Thyroid gland (tissue), 4 donors: Measurements from ENCODE around the gene MAPK10. TPM values are rescaled to one million over a fixed set of nuclear protein-coding genes. Genes with fewer than 3 reads are reported as not detected.

Source experiments
- DNase-seq, 2 donors: peaks; one replicate each; pipeline ENCODE4 v3.0.0-alpha.2; 2019
- H3K27ac ChIP-seq, 3 donors: fragments of 200-600 bp; sonication (generic); 1 replicate in 2 of 3; 2 replicates in 1 of 3; pipeline ENCODE4 v1.5.1; 2016 to 2019; ENCODE audit warnings: mild to moderate bottlenecking in 1 of 3, moderate library complexity in 1 of 3
- H3K27me3 ChIP-seq: fragments of 200-600 bp; sonication (generic); one replicate; pipeline ENCODE4 v1.5.1; 2019
- H3K36me3 ChIP-seq, 2 donors: fragments of 200-600 bp; sonication (generic); one replicate each; pipeline ENCODE4 v1.5.1; 2016 to 2019
- H3K4me1 ChIP-seq, 2 donors: fragments of 200-600 bp; sonication (generic); one replicate each; pipeline ENCODE4 v1.5.1; 2017 to 2019
- H3K4me3 ChIP-seq, 3 donors: fragments of 200-600 bp; sonication (generic); replicated peaks in 1 of 3; 1 replicate in 2 of 3; 2 replicates in 1 of 3; pipeline ENCODE4 v1.5.1; 2016; ENCODE audit warnings: mild to moderate bottlenecking in 1 of 3
- H3K9me3 ChIP-seq: fragments of 200-600 bp; sonication (generic); one replicate; pipeline ENCODE4 v1.5.1; 2017
- POLR2A ChIP-seq, 2 donors: fragments of 450-650 bp; IDR thresholded peaks; one replicate each; pipeline ENCODE4 v1.6.1; 2017; ENCODE audit warnings: antibody characterized with exemption in 2 of 2, mild to moderate bottlenecking in 2 of 2, moderate library complexity in 1 of 2
- WGBS, 2 donors: methylation state at CpG; one replicate each; pipeline ENCODE4 v1.1.5; 2017; 5-methylcytosine and 5-hydroxymethylcytosine counted together
- intact Hi-C: fragments of 100-400 bp; cut with DNase I; formaldehyde crosslinking; loops from one replicate; pipeline ENCODE4 v1.15.1; 2023
- total RNA-seq, 4 donors: library from RNA; depleted of rRNA; stranded (reverse); fragments of >200 nt; gene quantifications; one replicate each; pipeline ENCODE4 v1.2.3, GENCODE V29; 2016
- TF ChIP-seq, protein P1 (sequence below), 6 experiments: fragments of 200-600 bp in 3 of 6; fragments of 450-650 bp in 3 of 6; sonication (generic) in 3 of 6; IDR thresholded peaks; one replicate each; pipeline ENCODE4 v1.5.1; 2016 to 2019; ENCODE audit warnings: antibody characterized with exemption in 6 of 6, mild to moderate bottlenecking in 2 of 6, inconsistent platforms in 1 of 6, moderate library complexity in 1 of 6

The MAPK10 gene
- total RNA-seq, 4 donors from 2014 or later: 65.4 to 95.0 (median 86.2) TPM

DNA sequence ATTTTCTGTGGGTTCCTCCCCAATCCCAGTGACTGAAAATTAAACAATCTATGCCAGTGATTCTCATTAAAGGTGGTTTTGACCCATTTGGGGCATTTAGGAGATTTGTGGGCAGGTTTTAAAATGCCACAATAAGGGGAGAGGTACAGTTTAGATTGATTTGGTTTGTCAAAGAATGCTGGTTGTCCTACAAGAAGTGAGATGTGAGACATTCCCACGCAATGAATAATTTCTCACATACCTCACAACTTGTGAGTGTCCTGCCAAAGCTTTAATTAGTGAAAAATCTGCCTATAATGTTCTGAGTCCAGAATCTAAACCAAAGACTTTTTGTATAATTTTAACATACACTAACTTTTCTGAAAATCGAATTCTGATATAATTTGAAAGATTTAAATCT, 199.4 kb downstream of the MAPK10 start:
- no peak for TF ChIP-seq POLR2A (IDR thresholded peaks at IDR 0.05)
- TF ChIP-seq, protein P1, sequence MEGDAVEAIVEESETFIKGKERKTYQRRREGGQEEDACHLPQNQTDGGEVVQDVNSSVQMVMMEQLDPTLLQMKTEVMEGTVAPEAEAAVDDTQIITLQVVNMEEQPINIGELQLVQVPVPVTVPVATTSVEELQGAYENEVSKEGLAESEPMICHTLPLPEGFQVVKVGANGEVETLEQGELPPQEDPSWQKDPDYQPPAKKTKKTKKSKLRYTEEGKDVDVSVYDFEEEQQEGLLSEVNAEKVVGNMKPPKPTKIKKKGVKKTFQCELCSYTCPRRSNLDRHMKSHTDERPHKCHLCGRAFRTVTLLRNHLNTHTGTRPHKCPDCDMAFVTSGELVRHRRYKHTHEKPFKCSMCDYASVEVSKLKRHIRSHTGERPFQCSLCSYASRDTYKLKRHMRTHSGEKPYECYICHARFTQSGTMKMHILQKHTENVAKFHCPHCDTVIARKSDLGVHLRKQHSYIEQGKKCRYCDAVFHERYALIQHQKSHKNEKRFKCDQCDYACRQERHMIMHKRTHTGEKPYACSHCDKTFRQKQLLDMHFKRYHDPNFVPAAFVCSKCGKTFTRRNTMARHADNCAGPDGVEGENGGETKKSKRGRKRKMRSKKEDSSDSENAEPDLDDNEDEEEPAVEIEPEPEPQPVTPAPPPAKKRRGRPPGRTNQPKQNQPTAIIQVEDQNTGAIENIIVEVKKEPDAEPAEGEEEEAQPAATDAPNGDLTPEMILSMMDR (IDR thresholded peaks at IDR 0.05): no peak
- H3K27ac ChIP-seq: no peak overlapping the region
- intact Hi-C loops: no loop called here
- H3K4me1 ChIP-seq: no peaks in the 10 kb centered on the region
- 88 to 90% methylated on average over 2 of the region's 2 CpGs for WGBS, 2 donors
- H3K9me3 ChIP-seq: no peaks in the 10 kb centered on the region
- H3K27me3 ChIP-seq: no peaks in the 10 kb centered on the region
- DNase-seq: no peak
- no peak overlapping the region for H3K4me3 ChIP-seq
- H3K36me3 ChIP-seq: no peaks in the 10 kb centered on the region

DNA sequence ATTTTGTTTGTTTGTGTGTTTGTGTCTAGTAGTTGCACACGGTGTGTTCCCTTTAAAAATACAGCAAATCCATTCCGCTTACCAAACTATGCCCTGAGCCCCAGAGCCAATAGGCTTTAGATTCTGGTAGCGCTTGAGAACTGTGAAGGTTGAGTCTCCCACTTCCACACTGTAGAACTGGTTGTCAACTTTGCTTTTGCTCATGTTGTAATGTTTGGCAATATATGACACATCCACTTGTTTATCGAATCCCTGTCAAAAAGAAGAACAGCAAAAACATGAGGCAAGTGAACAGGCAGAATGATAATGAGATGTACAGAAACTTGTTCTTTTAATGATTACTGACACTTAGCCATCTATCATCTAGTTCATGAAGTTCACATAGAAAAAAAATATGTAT, 200.6 kb downstream of the MAPK10 start:
- H3K36me3 ChIP-seq: no peaks in the 10 kb centered on the region
- no peak overlapping the region for H3K27ac ChIP-seq
- DNase-seq: no peak
- intact Hi-C loops: no loop called here
- no peak for TF ChIP-seq POLR2A (IDR thresholded peaks at IDR 0.05)
- TF ChIP-seq, protein P1 (IDR thresholded peaks at IDR 0.05): no peak
- 96 to 98% methylated on average over 4 of the region's 4 CpGs for WGBS, 2 donors
- H3K9me3 ChIP-seq: no peaks in the 10 kb centered on the region
- no peak overlapping the region for H3K4me3 ChIP-seq
- no peaks in the 10 kb centered on the region for H3K4me1 ChIP-seq
- H3K27me3 ChIP-seq: no peaks in the 10 kb centered on the region

DNA sequence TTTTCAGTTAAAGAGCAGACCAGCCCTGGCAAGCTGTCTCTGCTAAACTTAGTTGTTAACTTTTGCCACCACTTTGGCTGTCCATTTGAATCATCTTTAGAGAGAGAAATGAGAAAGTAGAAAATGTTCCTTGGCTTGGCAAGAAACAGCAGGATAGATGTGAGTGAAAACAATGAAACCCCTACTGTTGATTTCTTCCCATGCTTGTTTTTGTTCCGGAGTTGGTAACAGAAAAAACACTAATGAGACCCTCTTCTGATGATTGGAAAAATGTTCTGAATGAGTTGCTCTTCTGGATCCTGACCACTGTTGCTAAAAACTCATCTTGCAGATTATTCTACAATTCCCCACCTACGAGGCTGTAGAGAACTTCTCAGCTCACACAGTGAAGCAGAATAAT, 203.3 kb downstream of the MAPK10 start:
- Histone ChIP-seq H3K9me3 (no peaks in the 10 kb centered on the region), H3K4me1 (no peaks in the 10 kb centered on the region), H3K4me3 (no peak overlapping the region), H3K27ac (no peak overlapping the region), H3K27me3 (no peaks in the 10 kb centered on the region), H3K36me3 (no peaks in the 10 kb centered on the region)
- 39 to 64% methylated on average over 2 of the region's 2 CpGs for WGBS, 2 donors
- intact Hi-C loops: no loop called here
- TF ChIP-seq, protein P1 (IDR thresholded peaks at IDR 0.05): no peak
- no peak for TF ChIP-seq POLR2A (IDR thresholded peaks at IDR 0.05)
- DNase-seq: no peak

DNA sequence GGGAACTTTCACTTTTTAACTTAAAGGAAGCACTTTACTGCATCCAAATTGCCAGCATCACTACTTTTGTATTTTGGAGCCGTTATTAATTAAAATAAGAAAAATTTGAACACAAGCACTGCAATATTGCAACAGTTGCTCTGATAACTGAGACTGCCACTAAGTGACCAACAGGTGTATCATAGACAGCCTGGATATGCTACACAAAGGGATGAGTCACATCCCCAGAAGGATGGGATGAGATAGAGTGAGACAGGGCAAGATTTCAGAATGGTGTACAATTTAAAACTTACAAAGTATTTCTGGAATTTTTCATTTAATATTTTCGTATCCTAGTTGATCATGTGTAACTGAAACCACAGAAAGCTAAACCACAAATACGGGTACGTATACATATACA, 204.1 kb downstream of the MAPK10 start:
- H3K9me3 ChIP-seq: no peaks in the 10 kb centered on the region
- H3K27ac ChIP-seq: no peak overlapping the region
- no peaks in the 10 kb centered on the region for H3K27me3 ChIP-seq
- no peaks in the 10 kb centered on the region for H3K36me3 ChIP-seq
- 78 to 96% methylated on average over 4 of the region's 4 CpGs for WGBS, 2 donors
- intact Hi-C loops: no loop called here
- DNase-seq: no peak
- no peak for TF ChIP-seq POLR2A (IDR thresholded peaks at IDR 0.05)
- TF ChIP-seq, protein P1 (IDR thresholded peaks at IDR 0.05): no peak
- no peak overlapping the region for H3K4me3 ChIP-seq
- H3K4me1 ChIP-seq: no peaks in the 10 kb centered on the region

DNA sequence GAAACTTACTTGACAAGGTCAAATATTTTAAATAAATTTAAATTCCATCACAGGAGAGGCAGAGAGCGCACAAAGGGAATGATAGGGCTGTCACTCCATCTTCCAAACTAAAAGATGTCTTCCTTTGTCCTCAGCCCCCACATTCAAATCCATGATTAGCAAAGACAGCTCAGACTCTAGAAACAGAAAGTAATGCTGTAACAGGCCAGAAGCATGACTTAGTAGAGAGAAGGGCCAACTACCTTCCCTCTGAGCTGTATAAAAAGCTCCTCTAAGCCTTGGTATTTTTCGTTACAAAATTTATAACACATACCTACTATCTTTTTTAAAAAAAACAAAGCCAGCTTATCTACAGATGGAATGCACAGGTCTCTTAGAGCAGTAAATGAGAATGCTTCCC, 207.4 kb downstream of the MAPK10 start:
- 81 to 89% methylated on average over 2 of the region's 2 CpGs for WGBS, 2 donors
- H3K4me1 ChIP-seq: no peaks in the 10 kb centered on the region
- TF ChIP-seq, protein P1 (IDR thresholded peaks at IDR 0.05): no peak
- no peak for TF ChIP-seq POLR2A (IDR thresholded peaks at IDR 0.05)
- H3K9me3 ChIP-seq: no peaks in the 10 kb centered on the region
- intact Hi-C loops: no loop called here
- no peaks in the 10 kb centered on the region for H3K27me3 ChIP-seq
- no peak overlapping the region for H3K4me3 ChIP-seq
- no peaks in the 10 kb centered on the region for H3K36me3 ChIP-seq
- DNase-seq: no peak
- H3K27ac ChIP-seq: no peak overlapping the region
